Heart left ventricle (tissue), 13 donors: Measurements from ENCODE around the gene KLK1.

Experiments
- CTCF ChIP-seq, 12 donors: fragments of 200-600 bp; sonication (generic) in 4 of 12; IDR thresholded peaks; one replicate each; pipeline versions ENCODE4 v1.5.0 to v1.8.0; 2018 to 2022; ENCODE audit warnings: antibody characterized with exemption in 12 of 12, mild to moderate bottlenecking in 5 of 12
- POLR2A ChIP-seq, 2 donors: fragments of 450-650 bp; IDR thresholded peaks; one replicate each; pipeline ENCODE4 v1.6.1; 2017; ENCODE audit warnings: antibody characterized with exemption in 2 of 2, mild to moderate bottlenecking in 2 of 2, moderate library complexity in 2 of 2
- donor health status: ischemic (EF 13 %, LVEDD 7.1; RV severe dilation, severe dysfunction).
- donor health status: DM: no; HTN: yes; CAD: no.
- donor health status: DM: no; HTN: no; CAD: no.
- donor health status: ischemic (EF 25% LVEDD 6.9; RV normal size, moderate dysfunction).
- donor health status: ischemic (EF 25% LVEDD 5.7; RV mildly dilated, moderate dysfunction).
- donor health status: ischemic (EF 35%, LVEDD 5.7; RV mildly dilated, moderate dysfunction).
- donor health status: nonischemic (EF 11% LVEDD 7.7; RV severe dilation, severe dysfunction).
- donor health status: DM: yes; HTN: yes; CAD: no.
- donor health status: PGD.
- donor health status: ischemic (EF 29% LVEDD 5.4; RV normal size, mild dysfunction).
- donor health status: nonischemic (EF 23%, LVEDD 6.1; RV moderate dilation, normal function).

DNA sequence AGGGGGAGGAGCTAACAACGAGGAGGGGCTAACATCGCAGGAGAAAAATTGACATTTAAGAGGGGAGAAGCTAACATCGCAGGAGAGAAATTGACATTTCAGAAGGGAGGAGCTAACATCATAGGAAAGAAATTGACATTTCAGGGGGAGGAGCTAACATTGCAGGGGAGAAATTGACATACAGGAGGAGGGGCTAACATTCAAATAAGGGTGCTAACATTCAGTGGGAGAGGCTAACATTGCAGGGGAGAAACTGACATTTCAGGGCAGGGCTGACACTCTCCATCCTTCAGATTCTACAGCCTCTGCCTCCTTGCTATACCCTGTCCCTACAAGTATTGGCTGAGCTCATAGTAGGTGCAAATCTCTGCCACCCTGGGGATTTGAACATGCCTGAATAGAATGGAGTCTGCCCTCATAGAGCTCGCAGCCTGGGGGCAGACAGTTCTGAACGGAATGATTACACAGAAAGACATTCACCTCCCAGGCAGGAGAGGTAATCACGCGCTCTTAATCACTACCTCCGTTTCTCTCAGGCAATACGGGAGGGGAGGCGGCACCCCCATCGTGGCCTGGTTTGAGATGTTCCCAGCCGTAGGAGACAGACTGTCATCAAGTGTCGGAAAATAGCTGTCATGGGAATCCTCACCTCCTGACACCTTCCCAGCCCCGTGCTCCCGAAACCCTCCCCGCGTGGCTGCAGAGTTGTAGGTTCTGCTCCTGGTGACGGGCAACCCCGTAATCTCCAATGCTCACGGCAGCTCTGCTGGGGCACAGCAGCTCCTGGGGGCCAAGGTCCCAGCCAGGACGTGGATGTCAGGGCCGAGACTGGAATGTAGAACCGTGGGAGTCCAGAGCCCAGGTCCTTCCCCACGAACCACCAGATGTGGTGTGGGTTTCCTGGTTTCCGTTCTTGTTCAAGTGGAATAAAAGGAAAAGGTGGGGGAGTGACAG, 43.8 kb downstream of the KLK1 start:
- TF ChIP-seq CTCF (IDR thresholded peaks at IDR 0.05) (no peak), POLR2A (IDR thresholded peaks at IDR 0.05) (no peak)
